ENCODE results near the gene CDCA3.

CDCA3 gene

GRCh38 chr12:6799147-6799546, 51.9 kb downstream of the CDCA3 start:
- no peak overlapping the region for H3K4me3 ChIP-seq (ENCODE audit: low read depth, low read length)

More at GRCh38 chr12:6799147-6799546, 51.9 kb downstream of the CDCA3 start:
- no peak for DNase-seq (ENCODE audit: low read depth)
- TF ChIP-seq CTCF (conservative IDR thresholded peaks at IDR 0.05; ENCODE audit: low read depth, low read length) = no peak
